GM21447 (cell line): ENCODE results near the gene DEDD.
"Not testable (repeated sequence)": the region's sequence is repeated elsewhere in the genome, so short reads cannot be mapped to it uniquely, and the experiment has no call there.

Experiments
- ATAC-seq: cut with Tn5 transposase; IDR thresholded peaks from one replicate; pipeline ENCODE4 v1.9.1; 2021; ENCODE audit not compliant: unreplicated experiment

DEDD gene

GRCh38 chr1:161130266-161130665 lies 2.2 kb downstream of the DEDD start:
- no peak for ATAC-seq

GRCh38 chr1:161128591-161129420 lies 3.7 kb downstream of the DEDD start:
- ATAC-seq, result no peak

GRCh38 chr1:161127649-161128048 lies 4.8 kb downstream of the DEDD start:
- no peak for ATAC-seq

- ATAC-seq, result no peak
Observed at GRCh38 chr1:161122967-161123366, 9.5 kb downstream of the DEDD start.

GRCh38 chr1:161121834-161122233 lies 10.6 kb downstream of the DEDD start:
- ATAC-seq, result no peak

- ATAC-seq, result no peak
Observed at GRCh38 chr1:161121042-161121650, 11.3 kb downstream of the DEDD start.

GRCh38 chr1:161119092-161119903 lies 13.2 kb downstream of the DEDD start:
- peak; percentile 48 for ATAC-seq

GRCh38 chr1:161117759-161118581 lies 14.5 kb downstream of the DEDD start, which contains the start of the genes NIT1 and PFDN2:
Gene NIT1 (plus strand): TSS chr1:161118105. CDS start chr1:161118177, 72 bp downstream.
Gene PFDN2 (minus strand): TSS chr1:161118037. CDS start chr1:161118026, 11 bp downstream.
- ATAC-seq, result peak; percentile 75

- not testable (repeated sequence) for ATAC-seq
Observed at GRCh38 chr1:161115961-161116360, 16.5 kb downstream of the DEDD start.

GRCh38 chr1:161115132-161115711 lies 17.2 kb downstream of the DEDD start:
- ATAC-seq, result no peak

GRCh38 chr1:161114556-161114955 lies 17.9 kb downstream of the DEDD start:
- ATAC-seq, result no peak

GRCh38 chr1:161113915-161114314 lies 18.6 kb downstream of the DEDD start:
- ATAC-seq, result no peak

- no peak for ATAC-seq
Observed at GRCh38 chr1:161111527-161111926, 20.9 kb downstream of the DEDD start.

- ATAC-seq, result no peak
Observed at GRCh38 chr1:161111117-161111516, 21.4 kb downstream of the DEDD start.

GRCh38 chr1:161106431-161106830 lies 26.0 kb downstream of the DEDD start:
- ATAC-seq, result no peak

- no peak for ATAC-seq
Observed at GRCh38 chr1:161100556-161100955, 31.9 kb downstream of the DEDD start.

- no peak for ATAC-seq
Observed at GRCh38 chr1:161099090-161099802, 33.2 kb downstream of the DEDD start.

- ATAC-seq, result peak; percentile 65
Observed at GRCh38 chr1:161098210-161099068, 34.0 kb downstream of the DEDD start, which contains the start of gene KLHDC9. Gene KLHDC9 (plus strand): TSS chr1:161098361. CDS start chr1:161098536, 175 bp downstream.
